ENCODE results near the gene TEX2.
"Not testable (repeated sequence)": the region's sequence is repeated elsewhere in the genome, so short reads cannot be mapped to it uniquely, and the experiment has no call there.

Gene TEX2

DNA sequence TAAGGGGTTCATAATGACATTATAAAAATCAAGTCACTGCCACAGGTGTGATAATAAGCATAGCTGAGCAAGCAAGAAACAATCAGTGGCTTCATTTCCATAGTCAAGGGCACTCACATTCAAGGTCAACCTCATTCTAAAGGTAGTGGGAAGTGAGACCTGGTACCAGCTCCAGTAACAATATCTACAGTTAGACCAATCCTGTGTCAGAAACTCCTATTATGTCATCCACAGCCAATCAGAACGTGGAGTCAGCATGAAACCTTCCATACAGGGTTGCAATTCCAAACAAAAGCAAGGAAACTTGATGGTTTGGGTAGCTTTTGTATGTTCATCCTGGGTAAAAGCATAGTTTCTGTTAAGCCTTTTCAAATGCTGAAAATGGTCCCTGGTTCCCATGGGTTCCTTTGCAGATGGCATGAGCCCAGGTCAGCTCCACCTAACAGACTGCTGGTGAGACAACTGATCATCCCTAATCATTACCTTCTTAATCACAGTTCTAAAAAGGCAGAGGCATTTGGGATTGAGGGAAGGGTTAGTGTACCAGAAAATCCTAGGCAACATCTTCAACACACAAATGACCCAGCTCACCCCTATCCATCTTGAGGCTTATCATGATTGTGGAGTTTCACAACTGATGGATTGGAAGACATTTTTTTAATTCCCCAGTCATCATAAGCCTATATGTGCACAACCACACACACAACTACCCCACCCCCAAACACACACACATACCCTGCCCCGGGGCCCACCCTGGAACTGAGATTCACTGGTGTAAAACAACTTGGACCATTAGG, 30.4 kb downstream of the TEX2 start:
- DNase-seq = no peak

DNA sequence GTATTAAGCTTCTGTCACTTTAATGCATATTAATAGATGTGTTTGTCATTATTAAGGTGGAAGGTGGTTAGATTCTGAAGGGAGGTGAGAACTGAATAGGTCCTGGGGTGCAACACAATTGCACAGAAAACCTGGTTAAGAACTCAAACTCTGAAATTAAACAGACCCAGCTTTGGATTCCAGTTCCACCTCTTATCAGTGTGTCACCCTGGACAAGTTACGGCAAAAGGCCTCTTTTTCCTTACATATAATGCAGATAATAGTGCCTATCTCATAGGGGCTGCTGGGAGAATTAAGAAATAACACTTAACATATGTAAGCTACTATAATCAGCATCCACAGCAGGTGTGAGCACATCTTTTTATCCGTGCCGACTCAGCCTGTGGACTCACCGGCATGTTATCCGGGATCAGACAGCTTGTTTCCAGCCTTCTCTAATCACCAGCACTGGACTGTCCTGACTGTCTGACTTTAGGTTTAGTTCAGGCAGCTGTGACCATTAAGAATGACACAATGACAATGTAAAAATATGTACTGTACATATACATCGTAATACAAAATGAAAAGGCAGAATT, 31.4 kb downstream of the TEX2 start:
- no peak for DNase-seq

- no peak for DNase-seq
These were observed 32.2 kb downstream of the TEX2 start for GRCh38 chr17:64230791-64231408.

DNA sequence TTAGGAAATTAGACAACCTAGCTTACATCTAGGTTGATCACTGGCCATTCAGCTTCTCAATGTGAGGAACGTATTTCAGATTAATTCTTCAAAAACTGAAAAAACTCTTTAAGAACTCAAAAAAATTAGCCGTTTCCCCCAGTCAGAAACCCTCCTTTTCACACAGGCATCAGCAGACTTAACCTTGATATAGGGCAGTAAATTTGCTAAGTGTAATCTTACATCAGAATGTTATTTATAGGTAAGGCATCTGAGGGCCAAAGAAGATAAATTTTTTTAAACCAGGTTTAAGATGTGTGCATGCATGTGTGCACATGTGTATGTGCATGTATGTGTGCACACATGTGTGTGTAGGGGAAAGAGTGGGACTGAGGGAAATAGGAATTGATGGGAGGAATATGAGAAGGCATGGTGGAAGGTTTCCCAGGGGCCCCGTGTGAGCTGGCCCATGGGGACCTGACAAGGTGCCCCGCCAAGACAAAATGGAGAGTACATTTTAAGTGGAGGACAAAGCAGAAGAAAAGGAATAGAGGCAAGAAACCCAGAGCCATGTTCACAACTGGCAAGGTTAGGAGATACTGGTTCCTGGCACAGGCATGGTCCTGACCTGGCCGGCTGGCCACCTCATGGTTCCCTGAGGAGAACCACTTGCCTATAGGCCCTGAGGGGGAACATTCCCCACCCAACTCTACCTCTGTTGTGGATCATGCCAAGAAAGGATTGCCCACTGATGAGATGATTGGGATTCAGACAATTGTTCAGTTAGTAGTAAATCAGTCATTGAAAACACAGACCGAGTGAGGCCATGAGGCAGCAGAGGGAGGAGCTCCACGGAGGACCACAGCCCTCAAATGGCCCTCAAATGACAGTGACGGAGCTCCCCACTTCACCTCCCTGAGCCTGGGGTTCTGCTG, 33.0 kb downstream of the TEX2 start:
- no peak for DNase-seq

DNA sequence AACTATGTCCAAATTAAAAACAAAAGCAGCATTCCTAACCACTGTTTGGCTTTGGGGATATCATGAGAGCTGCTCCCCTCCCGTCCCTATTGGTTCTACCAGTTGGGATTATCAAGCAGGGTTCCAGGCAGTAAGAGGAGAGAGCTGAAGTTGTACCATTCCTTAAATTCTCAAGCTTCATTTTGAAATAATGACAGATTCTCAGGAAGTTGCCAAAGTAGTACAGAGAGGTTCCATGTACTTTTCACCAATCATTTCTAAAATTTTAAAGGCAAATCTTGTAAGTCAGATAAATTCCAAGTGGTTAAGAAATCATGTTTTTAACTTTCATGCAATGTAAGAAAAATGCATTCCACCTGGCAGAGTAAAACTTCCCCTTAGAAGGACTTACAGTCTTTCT, 36.9 kb downstream of the TEX2 start:
- DNase-seq = no peak

GRCh38 chr17:64225410-64225809, 37.6 kb downstream of the TEX2 start:
- no peak for DNase-seq

DNA sequence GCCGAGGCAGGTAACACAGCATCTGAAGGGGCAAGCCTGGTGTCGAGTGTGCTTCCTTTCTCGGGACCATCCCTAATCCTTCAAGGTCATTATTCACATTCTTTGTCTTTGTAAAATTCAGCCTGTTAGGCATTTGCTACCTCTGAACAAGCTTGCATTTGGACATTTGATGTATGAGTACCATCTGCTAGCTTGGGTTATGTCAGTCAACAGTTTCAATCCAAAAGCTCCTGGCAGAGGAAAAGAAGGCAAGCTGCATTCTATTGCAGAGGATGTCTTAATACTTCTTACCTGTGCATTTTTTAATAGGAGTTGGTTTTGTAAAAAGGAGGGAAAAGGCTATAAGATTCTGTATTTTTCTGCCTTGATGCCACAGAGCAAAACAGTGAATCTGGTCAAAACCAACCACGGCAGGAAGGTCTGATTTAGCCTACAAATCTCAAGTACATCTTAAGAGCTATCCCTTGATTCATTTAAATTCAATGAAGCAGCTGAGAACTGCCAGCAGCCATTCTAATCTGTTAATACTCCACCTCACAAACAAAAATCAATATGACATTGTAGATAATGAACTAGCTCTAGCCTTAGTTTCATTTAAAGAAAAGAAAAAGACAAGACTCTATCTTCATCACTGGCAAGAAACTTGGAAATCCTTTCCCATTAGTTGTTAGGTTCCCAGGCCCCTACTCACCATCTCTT, 39.0 kb downstream of the TEX2 start:
- DNase-seq = peak; percentile 58

DNA sequence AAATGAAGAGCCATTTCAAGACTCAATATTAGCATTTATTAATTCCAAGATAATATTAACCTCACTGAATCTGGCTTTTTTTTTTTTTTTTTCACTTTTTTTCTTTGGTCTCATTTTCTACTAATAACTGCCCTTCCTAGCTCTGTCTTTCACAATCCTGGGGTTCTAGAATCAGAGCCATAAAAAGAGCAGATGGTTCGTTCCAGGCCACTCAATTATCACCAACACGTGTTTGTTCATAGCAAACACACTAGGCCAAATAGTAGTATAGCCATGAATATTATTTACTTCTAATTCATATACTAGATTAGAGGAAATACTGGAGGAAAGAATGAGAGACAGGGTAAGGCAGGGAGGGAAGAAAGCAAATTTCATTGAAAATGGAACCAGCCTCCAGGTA, 39.8 kb downstream of the TEX2 start:
- DNase-seq = no peak

DNA sequence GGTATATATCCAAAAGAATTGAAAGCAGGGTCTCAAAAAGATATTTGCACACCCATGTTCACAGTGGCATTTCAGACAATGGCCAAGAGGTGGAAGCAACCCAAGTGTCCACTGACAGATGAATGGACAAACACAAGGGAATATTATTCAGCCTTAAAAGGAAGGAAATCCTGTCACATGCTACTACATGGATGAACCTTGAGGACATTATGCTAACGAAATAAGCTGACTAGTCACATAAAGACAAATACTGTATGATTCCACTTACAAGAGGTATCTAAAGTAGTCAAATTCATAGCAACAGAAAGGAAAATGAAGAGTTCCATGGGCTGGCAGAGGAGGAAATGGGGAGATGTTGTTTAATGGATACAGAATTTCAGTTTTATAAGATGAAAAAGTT, 41.4 kb downstream of the TEX2 start:
- no peak for DNase-seq

DNA sequence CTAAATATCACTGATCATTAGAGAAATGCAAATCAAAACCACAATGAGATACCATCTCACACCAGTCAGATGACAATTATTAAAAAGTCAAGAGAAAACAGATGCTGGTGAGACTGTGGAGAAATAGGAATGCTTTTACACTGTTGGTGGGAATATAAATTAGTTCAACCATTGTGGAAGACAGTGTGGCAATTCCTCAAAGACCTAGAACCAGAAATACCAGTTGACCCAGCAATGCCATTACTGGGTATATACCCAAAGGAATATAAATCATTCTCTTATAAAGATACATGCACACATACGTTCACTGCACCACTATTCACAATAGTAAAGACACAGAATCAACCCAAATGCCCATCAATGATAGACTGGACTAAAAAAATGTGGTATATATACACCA, 42.5 kb downstream of the TEX2 start:
- not testable (repeated sequence) for DNase-seq

- no peak for DNase-seq
These were observed 43.5 kb downstream of the TEX2 start for GRCh38 chr17:64219571-64219970.

DNA sequence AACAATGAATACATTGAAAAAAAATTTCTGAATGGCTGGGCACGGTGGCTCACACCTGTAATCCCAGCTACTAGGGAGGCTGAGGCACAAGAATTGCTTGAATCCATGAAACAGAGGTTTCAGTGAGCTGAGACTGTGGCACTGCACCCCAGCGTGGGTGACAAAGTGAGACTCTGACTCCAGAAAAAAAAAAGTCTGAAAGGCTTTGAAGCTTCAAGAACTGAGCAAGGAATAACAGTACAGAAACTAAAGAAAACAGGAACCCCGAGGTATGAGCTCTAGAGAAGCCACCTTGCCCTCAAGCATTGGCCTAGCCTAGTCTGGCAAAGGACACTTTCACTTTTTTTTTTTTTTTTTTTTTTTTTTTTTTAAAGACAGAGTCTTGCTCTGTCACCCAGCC, 45.0 kb downstream of the TEX2 start:
- no peak for DNase-seq

DNA sequence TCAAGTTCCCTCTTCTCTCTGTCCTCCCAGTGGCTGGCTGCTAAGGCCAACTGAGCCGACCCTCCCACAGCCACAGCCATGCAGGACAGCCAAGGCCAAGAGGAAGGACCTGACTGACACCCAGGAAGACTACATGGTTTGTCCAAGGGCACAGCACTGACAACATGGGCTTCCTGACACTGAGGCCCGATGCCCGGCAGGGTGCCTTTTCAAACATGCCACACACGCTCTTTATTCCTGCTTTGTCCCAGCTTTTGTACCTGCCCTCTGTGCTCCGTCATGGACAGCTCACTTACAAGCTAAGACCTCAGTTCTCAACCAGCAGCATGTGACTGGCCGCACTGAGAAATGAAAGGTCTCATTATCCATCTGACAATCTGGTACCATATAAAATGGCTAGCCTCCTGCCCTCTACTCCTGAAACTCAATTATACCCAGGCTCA, 45.8 kb downstream of the TEX2 start:
- DNase-seq = no peak

GRCh38 chr17:64216338-64217248, 46.5 kb downstream of the TEX2 start:
- DNase-seq = no peak

DNA sequence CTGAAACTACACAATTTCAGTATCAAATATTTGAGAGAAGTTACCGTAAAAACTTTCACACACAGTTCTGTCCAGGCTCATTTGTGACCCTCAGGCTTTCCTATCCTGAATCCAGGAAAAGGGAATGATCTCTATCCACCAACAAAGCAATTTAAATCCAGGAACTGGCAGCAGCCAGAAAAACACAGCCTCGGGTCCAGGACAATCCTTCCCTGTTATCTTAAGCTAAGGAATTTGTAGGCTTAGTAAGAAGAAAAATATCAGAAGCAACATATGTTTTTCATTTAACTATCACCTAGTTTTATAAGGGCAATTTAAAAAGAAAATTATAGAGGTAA, 47.1 kb downstream of the TEX2 start:
- no peak for DNase-seq

DNA sequence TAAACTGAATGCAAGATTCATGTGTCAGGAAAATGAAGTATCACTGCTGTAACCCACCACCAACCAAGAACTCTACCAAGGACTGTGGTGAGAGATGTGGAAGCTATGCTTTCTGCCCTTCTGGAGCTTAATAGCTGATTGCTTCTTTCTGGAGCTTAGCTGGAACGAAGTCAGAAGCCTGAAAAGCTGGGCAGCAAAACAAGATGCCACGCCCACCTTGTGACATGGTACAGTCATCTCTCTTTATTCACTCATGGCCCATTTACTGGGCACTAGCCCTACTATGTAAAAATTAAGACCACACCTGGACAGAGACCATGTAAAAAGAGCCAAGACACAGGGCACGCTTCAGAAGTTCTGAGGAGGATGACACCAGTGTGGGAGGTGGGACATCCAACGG, 48.1 kb downstream of the TEX2 start:
- DNase-seq = no peak

GRCh38 chr17:64213995-64214811, 48.9 kb downstream of the TEX2 start:
- DNase-seq = peak; percentile 26

GRCh38 chr17:64212122-64212521, 50.9 kb downstream of the TEX2 start:
- no peak for DNase-seq

- DNase-seq = no peak
These were observed 53.1 kb downstream of the TEX2 start for GRCh38 chr17:64209983-64210382.

DNA sequence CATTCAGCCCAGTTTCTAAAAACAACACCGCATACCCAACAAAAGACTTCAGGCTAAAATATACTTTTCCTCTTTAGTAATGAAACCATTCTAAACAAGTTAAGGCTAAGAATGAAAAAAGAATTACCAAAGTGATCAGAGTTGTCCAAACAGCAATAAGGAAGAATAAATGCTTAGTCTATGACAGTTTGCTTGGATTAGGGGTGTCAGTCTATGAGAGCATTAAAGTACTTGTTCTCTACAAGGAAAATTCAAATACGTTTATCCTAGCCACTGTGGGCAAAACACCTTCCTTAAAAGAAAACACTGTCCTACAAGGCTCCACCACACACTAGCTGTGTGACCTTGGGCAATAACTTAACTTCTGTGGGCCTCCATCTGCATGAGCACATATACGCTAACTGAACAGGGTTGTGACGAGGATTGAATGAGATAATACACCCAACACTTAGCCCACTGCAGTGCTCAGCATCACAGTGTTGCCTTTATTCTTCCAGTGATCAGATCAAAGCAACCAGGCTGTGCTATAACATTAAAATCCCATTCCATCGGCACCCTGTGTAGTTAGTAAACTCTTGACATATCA, 53.6 kb downstream of the TEX2 start:
- DNase-seq = no peak
